Measurements from ENCODE around the gene VMAC.
A peak's percentile ranks its signal among the peaks of the same experiment; 100 is the strongest.
"Not testable (repeated sequence)": the region's sequence is repeated elsewhere in the genome, so short reads cannot be mapped to it uniquely, and the experiment has no call there.

Gene VMAC

GRCh38 chr19:5873617-5874199 is 31.0 kb upstream of the VMAC start:
- no peaks in the 10 kb centered on the region for H3K4me1 ChIP-seq (ENCODE audit: control insufficient read depth in 1 of 2, insufficient read depth in 2 of 2, low read length in 2 of 2)
- no peaks in the 10 kb centered on the region for H3K27me3 ChIP-seq (ENCODE audit: low read depth, low read length)
- H3K36me3 ChIP-seq (ENCODE audit: control insufficient read depth in 1 of 2, insufficient read depth in 2 of 2, low read length in 2 of 2) = no peaks in the 10 kb centered on the region
- H3K27ac ChIP-seq (ENCODE audit: low read length) = no peak overlapping the region
- H3K4me3 ChIP-seq (ENCODE audit: low read depth in 1 of 2, low read length in 2 of 2) = no peak overlapping the region
- no peaks in the 10 kb centered on the region for H3K9me3 ChIP-seq (ENCODE audit: control insufficient read depth in 1 of 2, low read length in 2 of 2)

DNA sequence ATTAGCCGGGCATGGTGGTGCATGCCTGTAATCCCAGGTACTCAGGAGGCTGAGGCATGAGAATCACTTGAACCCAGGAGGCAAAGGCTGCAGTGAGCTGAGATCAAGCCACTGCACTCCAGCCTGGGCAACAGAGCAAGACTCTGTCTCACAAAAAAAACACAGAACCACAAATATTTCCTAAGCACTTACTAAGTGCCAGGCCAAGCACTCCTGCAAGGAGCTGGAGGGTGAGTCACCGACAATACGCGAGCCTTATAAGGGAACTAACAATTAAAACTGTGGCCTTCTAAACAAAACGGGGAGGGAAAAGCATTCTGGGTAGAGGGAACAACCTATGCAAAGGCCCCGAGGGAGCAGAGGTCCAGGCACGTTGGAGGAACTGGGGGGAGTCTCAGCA is 30.2 kb upstream of the VMAC start:
- H3K4me3 ChIP-seq (ENCODE audit: low read depth in 1 of 2, low read length in 2 of 2); H3K4me1 ChIP-seq (ENCODE audit: control insufficient read depth in 1 of 2, insufficient read depth in 2 of 2, low read length in 2 of 2); H3K9me3 ChIP-seq (ENCODE audit: control insufficient read depth in 1 of 2, low read length in 2 of 2); H3K36me3 ChIP-seq (ENCODE audit: control insufficient read depth in 1 of 2, insufficient read depth in 2 of 2, low read length in 2 of 2); H3K27ac ChIP-seq (ENCODE audit: low read length); H3K27me3 ChIP-seq (ENCODE audit: low read depth, low read length): not testable (repeated sequence)

DNA sequence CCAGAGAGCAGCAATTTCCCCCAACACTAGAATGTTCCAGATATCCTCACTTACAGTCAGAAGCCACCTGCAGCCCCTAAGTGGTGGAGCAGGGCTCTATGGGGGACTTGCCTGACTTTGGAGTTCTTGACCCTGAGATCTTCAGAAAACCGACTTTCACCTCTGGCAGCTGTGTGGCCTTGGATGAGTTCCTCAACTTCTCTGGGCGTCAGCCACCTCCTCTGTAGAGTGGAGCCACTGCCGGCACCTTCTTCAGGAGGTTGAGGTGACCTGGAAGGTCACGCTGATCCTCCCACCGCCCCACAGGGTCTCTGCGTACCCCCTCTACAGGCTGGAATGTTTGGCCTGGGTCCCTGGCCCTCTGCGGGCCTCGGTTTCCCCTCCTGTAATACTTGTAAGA is 27.2 kb upstream of the VMAC start:
- Histone ChIP-seq H3K4me1 (ENCODE audit: control insufficient read depth in 1 of 2, insufficient read depth in 2 of 2, low read length in 2 of 2) (peaks cover 3 to 14% of the 10 kb centered on the region in 2 donors), H3K4me3 (ENCODE audit: low read depth in 1 of 2, low read length in 2 of 2) (no peak overlapping the region), H3K9me3 (ENCODE audit: control insufficient read depth in 1 of 2, low read length in 2 of 2) (no peaks in the 10 kb centered on the region), H3K36me3 (ENCODE audit: control insufficient read depth in 1 of 2, insufficient read depth in 2 of 2, low read length in 2 of 2) (no peaks in the 10 kb centered on the region), H3K27ac (ENCODE audit: low read length) (no peak overlapping the region), H3K27me3 (ENCODE audit: low read depth, low read length) (no peaks in the 10 kb centered on the region)

DNA sequence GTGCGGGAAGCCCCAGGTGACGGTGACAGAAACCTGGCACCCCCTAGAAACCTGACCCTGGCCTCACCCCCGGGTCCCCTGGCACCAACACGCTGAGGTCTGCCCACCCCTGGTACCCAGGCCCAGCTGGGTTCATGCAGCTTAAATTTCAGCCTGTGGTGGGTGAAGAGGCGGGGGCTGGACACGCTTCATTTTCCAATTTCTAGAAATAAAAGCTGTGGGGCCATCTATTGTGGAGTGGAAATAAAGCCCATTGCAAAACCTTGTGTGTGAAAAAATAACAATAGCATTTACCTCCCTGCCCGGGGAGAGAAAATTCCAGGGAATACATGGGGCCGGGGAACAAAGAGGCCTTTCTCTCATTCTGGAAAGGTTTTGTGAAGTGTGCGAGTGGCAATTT is 26.8 kb upstream of the VMAC start:
- Histone ChIP-seq H3K27me3 (ENCODE audit: low read depth, low read length) (no peaks in the 10 kb centered on the region), H3K36me3 (ENCODE audit: control insufficient read depth in 1 of 2, insufficient read depth in 2 of 2, low read length in 2 of 2) (no peaks in the 10 kb centered on the region), H3K4me1 (ENCODE audit: control insufficient read depth in 1 of 2, insufficient read depth in 2 of 2, low read length in 2 of 2) (peaks cover 3 to 14% of the 10 kb centered on the region in 2 donors), H3K4me3 (ENCODE audit: low read depth in 1 of 2, low read length in 2 of 2) (no peak overlapping the region), H3K27ac (ENCODE audit: low read length) (no peak overlapping the region), H3K9me3 (ENCODE audit: control insufficient read depth in 1 of 2, low read length in 2 of 2) (no peaks in the 10 kb centered on the region)

GRCh38 chr19:5880196-5880595 is 24.5 kb upstream of the VMAC start:
- Histone ChIP-seq H3K36me3 (ENCODE audit: control insufficient read depth in 1 of 2, insufficient read depth in 2 of 2, low read length in 2 of 2) (no peaks in the 10 kb centered on the region), H3K27me3 (ENCODE audit: low read depth, low read length) (no peaks in the 10 kb centered on the region), H3K27ac (ENCODE audit: low read length) (no peak overlapping the region), H3K4me3 (ENCODE audit: low read depth in 1 of 2, low read length in 2 of 2) (no peak overlapping the region), H3K4me1 (ENCODE audit: control insufficient read depth in 1 of 2, insufficient read depth in 2 of 2, low read length in 2 of 2) (peaks cover 3 to 18% of the 10 kb centered on the region in 2 donors), H3K9me3 (ENCODE audit: control insufficient read depth in 1 of 2, low read length in 2 of 2) (no peaks in the 10 kb centered on the region)

GRCh38 chr19:5880604-5881078 is 24.0 kb upstream of the VMAC start:
- Histone ChIP-seq H3K9me3 (ENCODE audit: control insufficient read depth in 1 of 2, low read length in 2 of 2) (no peaks in the 10 kb centered on the region), H3K27ac (ENCODE audit: low read length) (peak overlapping the region; percentile 45), H3K36me3 (ENCODE audit: control insufficient read depth in 1 of 2, insufficient read depth in 2 of 2, low read length in 2 of 2) (no peaks in the 10 kb centered on the region), H3K4me3 (ENCODE audit: low read depth in 1 of 2, low read length in 2 of 2) (no peak overlapping the region), H3K27me3 (ENCODE audit: low read depth, low read length) (no peaks in the 10 kb centered on the region), H3K4me1 (ENCODE audit: control insufficient read depth in 1 of 2, insufficient read depth in 2 of 2, low read length in 2 of 2) (peaks cover 3 to 18% of the 10 kb centered on the region in 2 donors)

- no peaks in the 10 kb centered on the region for H3K9me3 ChIP-seq (ENCODE audit: control insufficient read depth in 1 of 2, low read length in 2 of 2)
- no peak overlapping the region for H3K27ac ChIP-seq (ENCODE audit: low read length)
- peaks cover 3 to 18% of the 10 kb centered on the region in 2 donors for H3K4me1 ChIP-seq (ENCODE audit: control insufficient read depth in 1 of 2, insufficient read depth in 2 of 2, low read length in 2 of 2)
- H3K4me3 ChIP-seq (ENCODE audit: low read depth in 1 of 2, low read length in 2 of 2) = no peak overlapping the region
- no peaks in the 10 kb centered on the region for H3K36me3 ChIP-seq (ENCODE audit: control insufficient read depth in 1 of 2, insufficient read depth in 2 of 2, low read length in 2 of 2)
- H3K27me3 ChIP-seq (ENCODE audit: low read depth, low read length) = no peaks in the 10 kb centered on the region
Observed at GRCh38 chr19:5881543-5882299, 23.0 kb upstream of the VMAC start.

DNA sequence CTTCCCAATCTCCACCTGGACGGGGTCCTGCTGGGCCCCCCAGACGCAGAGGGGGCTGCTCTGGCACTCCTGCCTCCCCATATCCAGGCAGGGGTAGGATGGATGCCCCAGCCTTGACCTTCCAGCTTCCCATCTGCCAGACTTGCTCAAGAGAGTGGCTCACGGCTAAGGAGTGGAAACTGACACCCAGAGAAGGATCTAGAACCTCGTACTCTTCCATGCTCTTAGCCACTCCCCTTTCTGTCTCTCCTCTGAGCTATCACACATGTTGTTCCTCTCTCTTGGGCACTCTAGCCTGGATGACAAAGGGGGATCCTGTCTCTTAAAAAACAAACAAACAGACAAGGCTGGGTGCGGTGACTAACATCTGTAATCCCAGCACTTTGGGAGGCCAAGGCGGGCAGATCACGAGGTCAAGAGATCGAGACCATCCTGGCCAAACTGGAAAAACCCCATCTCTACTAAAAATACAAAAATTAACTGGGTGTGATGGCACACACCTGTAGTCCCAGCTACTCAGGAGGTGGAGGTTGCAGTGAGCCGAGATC is 22.2 kb upstream of the VMAC start:
- H3K4me1 ChIP-seq (ENCODE audit: control insufficient read depth in 1 of 2, insufficient read depth in 2 of 2, low read length in 2 of 2) = peaks cover 3 to 18% of the 10 kb centered on the region in 2 donors
- no peak overlapping the region for H3K27ac ChIP-seq (ENCODE audit: low read length)
- H3K36me3 ChIP-seq (ENCODE audit: control insufficient read depth in 1 of 2, insufficient read depth in 2 of 2, low read length in 2 of 2) = no peaks in the 10 kb centered on the region
- H3K4me3 ChIP-seq (ENCODE audit: low read depth in 1 of 2, low read length in 2 of 2) = no peak overlapping the region
- no peaks in the 10 kb centered on the region for H3K9me3 ChIP-seq (ENCODE audit: control insufficient read depth in 1 of 2, low read length in 2 of 2)
- H3K27me3 ChIP-seq (ENCODE audit: low read depth, low read length) = no peaks in the 10 kb centered on the region

- not testable (repeated sequence) for H3K4me3 ChIP-seq (ENCODE audit: low read depth in 1 of 2, low read length in 2 of 2); H3K27me3 ChIP-seq (ENCODE audit: low read depth, low read length); H3K36me3 ChIP-seq (ENCODE audit: control insufficient read depth in 1 of 2, insufficient read depth in 2 of 2, low read length in 2 of 2); H3K27ac ChIP-seq (ENCODE audit: low read length); H3K9me3 ChIP-seq (ENCODE audit: control insufficient read depth in 1 of 2, low read length in 2 of 2)
- H3K4me1 ChIP-seq (ENCODE audit: control insufficient read depth in 1 of 2, insufficient read depth in 2 of 2, low read length in 2 of 2) = peaks cover 3 to 18% of the 10 kb centered on the region in 2 donors
Observed at GRCh38 chr19:5883157-5883873, 21.4 kb upstream of the VMAC start.

DNA sequence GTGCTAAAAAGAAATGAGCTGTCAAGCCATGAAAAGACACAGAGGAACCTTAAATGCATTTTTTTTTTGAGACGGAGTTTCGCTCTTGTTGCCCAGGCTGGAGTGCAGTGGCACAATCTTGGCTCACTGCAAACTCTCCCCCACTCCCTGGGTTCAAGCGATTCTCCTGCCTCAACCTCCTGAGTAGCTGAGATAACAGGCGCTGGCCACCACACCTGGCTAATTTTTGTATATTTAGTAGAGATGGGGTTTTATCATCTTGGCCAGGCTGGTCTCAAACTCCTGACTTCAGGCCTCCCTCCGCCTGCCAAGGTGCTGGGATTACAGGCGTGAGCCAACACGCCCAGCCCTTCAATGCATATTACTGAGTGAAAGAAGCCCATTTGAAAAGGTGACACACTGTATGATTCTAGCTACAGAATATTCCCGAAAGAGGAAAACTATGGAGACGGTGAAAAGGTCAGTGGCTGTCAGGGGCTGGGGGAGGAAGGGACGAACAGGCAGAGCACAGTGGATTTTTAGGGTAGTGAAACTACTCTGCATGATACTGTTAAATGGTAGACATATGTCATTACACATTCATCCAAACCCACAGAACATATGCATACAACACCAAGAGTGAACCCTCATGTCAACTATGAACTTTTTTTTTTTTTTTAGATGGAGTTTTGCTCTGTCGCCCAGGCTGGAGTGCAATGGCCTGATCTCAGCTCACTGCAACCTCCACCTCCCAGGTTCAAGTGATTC is 20.4 kb upstream of the VMAC start:
- not testable (repeated sequence) for H3K27me3 ChIP-seq (ENCODE audit: low read depth, low read length); H3K27ac ChIP-seq (ENCODE audit: low read length)

More for the DNA sequence above, 20.4 kb upstream of the VMAC start:
- H3K36me3 ChIP-seq (ENCODE audit: control insufficient read depth in 1 of 2, insufficient read depth in 2 of 2, low read length in 2 of 2); H3K4me3 ChIP-seq (ENCODE audit: low read depth in 1 of 2, low read length in 2 of 2); H3K9me3 ChIP-seq (ENCODE audit: control insufficient read depth in 1 of 2, low read length in 2 of 2): not testable (repeated sequence)
- H3K4me1 ChIP-seq (ENCODE audit: control insufficient read depth in 1 of 2, insufficient read depth in 2 of 2, low read length in 2 of 2) = peaks cover 3 to 21% of the 10 kb centered on the region in 2 donors

Measured in muscle layer of duodenum (tissue), 2 donors.